ENCODE results near the gene PCSK4. TPM values are rescaled to one million over a fixed set of nuclear protein-coding genes. Genes with fewer than 3 reads are reported as not detected.
A peak's percentile ranks its signal among the peaks of the same experiment; 100 is the strongest.

PCSK4 gene
- total and polyA plus RNA-seq, 2 of the 13 experiments (the other 11 are each of a cell fraction or from before 2014, with no cell fraction given): 2.0 to 2.7 TPM

GRCh38 chr19:1470305-1471009 is 19.7 kb downstream of the PCSK4 start (continued):
- TF ChIP-seq CEBPZ (IDR thresholded peaks at IDR 0.05; ENCODE audit: low read length) (no peak), RFXANK (CRISPR knock-in tag; IDR thresholded peaks at IDR 0.05) (no peak), GZF1 (CRISPR knock-in tag; IDR thresholded peaks at IDR 0.05) (no peak), ZNF441 (CRISPR knock-in tag; IDR thresholded peaks at IDR 0.05; ENCODE audit: borderline replicate concordance) (peak; percentile 43; the same call in 1 of the 2 replicates), PAF1 (CRISPR knock-in tag; IDR thresholded peaks at IDR 0.05) (no peak), IRF1 (CRISPR knock-in tag; IDR thresholded peaks at IDR 0.05; ENCODE audit: low read depth) (no peak), RAD21 (CRISPR knock-in tag; IDR thresholded peaks at IDR 0.05) (no peak; the same call in 1 of the 2 replicates), HOXA3 (CRISPR knock-in tag; IDR thresholded peaks at IDR 0.05) (no peak), BCL3 (CRISPR knock-in tag; IDR thresholded peaks at IDR 0.05) (no peak), ZBTB8A (CRISPR knock-in tag; IDR thresholded peaks at IDR 0.05; ENCODE audit: borderline replicate concordance, low read depth) (no peak), POLR2A (IDR thresholded peaks at IDR 0.05; ENCODE audit: insufficient read depth in 1 of 2, low read depth in 2 of 2, low read length in 2 of 2) (no peak), PAXIP1 (CRISPR knock-in tag; conservative IDR thresholded peaks at IDR 0.05) (0 out of 2 replicates have a peak, but pooled peaks have one; percentile 16), TCF7L2 (IDR thresholded peaks at IDR 0.05; ENCODE audit: low read depth, low read length) (no peak), KDM4B (CRISPR knock-in tag; IDR thresholded peaks at IDR 0.05) (no peak), ZNF777 (CRISPR knock-in tag; IDR thresholded peaks at IDR 0.05) (peak; percentile 42; the same call in 1 of the 2 replicates), JUN (CRISPR knock-in tag; IDR thresholded peaks at IDR 0.05) (no peak), ETV5 (CRISPR knock-in tag; IDR thresholded peaks at IDR 0.05; ENCODE audit: borderline replicate concordance) (no peak), PPARG (CRISPR knock-in tag; conservative IDR thresholded peaks at IDR 0.05) (no peak), ZNF781 (CRISPR knock-in tag; IDR thresholded peaks at IDR 0.05; ENCODE audit: borderline replicate concordance, not compliant biosample characterization) (no peak), BRD4 (CRISPR knock-in tag; IDR thresholded peaks at IDR 0.05) (no peak), ZNF160 (CRISPR knock-in tag; IDR thresholded peaks at IDR 0.05) (no peak), ZNF230 (CRISPR knock-in tag; IDR thresholded peaks at IDR 0.05) (no peak), ATF7-NPFF (CRISPR knock-in tag; IDR thresholded peaks at IDR 0.05; ENCODE audit: low read depth) (peak; percentile 71; the same call in 1 of the 2 replicates)

Data from HepG2 (cell line).